ENCODE results near the gene UAP1L1. TPM values are rescaled to one million over a fixed set of nuclear protein-coding genes. Genes with fewer than 3 reads are reported as not detected.

Gene UAP1L1
- total and polyA plus RNA-seq, 9 of the 15 experiments (the other 6 are each of a cell fraction or from before 2014, with no cell fraction given) = 0.20 to 8.6 (median 3.7) TPM

- TF ChIP-seq BRCA1 (IDR thresholded peaks at IDR 0.05) = no peak
- TF ChIP-seq BRCA1 (CRISPR knock-in tag; IDR thresholded peaks at IDR 0.05) = 0 out of 2 replicates have a peak, but pooled peaks have one; percentile 26
- no peak for TF ChIP-seq HDAC6 (IDR thresholded peaks at IDR 0.05; ENCODE audit: low read depth, low read length)
- TF ChIP-seq ARID4B (CRISPR knock-in tag; IDR thresholded peaks at IDR 0.05) = peak; percentile 47
- TF ChIP-seq SMARCA4 (IDR thresholded peaks at IDR 0.05) = 0 out of 2 replicates have a peak, but pooled peaks have one; percentile 38
- no peak; the same call in none of the 2 replicates for TF ChIP-seq GABPA (tag; conservative IDR thresholded peaks at IDR 0.05; ENCODE audit: low read depth)
- no peak for TF ChIP-seq HINFP (tag; conservative IDR thresholded peaks at IDR 0.05; ENCODE audit: low read depth)
- peak; percentile 58; the same call in 1 of the 2 replicates for TF ChIP-seq E2F4 (CRISPR knock-in tag; IDR thresholded peaks at IDR 0.05; ENCODE audit: low read depth)
- 0 out of 2 replicates have a peak, but pooled peaks have one; percentile 17 for TF ChIP-seq ZBTB9 (CRISPR knock-in tag; IDR thresholded peaks at IDR 0.05)
- no peak for TF ChIP-seq ZBTB33 (CRISPR knock-in tag; IDR thresholded peaks at IDR 0.05)
- no peak for TF ChIP-seq NFE2L1 (tag; IDR thresholded peaks at IDR 0.05; ENCODE audit: borderline replicate concordance, low read depth)
- 0 out of 2 replicates have a peak, but pooled peaks have one; percentile 23 for TF ChIP-seq HDGF (IDR thresholded peaks at IDR 0.05)
- TF ChIP-seq MNT (conservative IDR thresholded peaks at IDR 0.05) = peak in 1 of 2 experiments; percentile 22; a peak in 1 of 4 replicates
- TF ChIP-seq SMAD4 (CRISPR knock-in tag; conservative IDR thresholded peaks at IDR 0.05) = peak; percentile 23
Observed at GRCh38 chr9:137070906-137071275, 6.4 kb upstream of the UAP1L1 start (continued).

All from K562 (cell line).